ENCODE measurements around the gene TMEM234. TPM values are rescaled to one million over a fixed set of nuclear protein-coding genes. Genes with fewer than 3 reads are reported as not detected.

Gene TMEM234
- total RNA-seq, 2 donors from 2014 or later, result 35.1 to 35.5 TPM

DNA sequence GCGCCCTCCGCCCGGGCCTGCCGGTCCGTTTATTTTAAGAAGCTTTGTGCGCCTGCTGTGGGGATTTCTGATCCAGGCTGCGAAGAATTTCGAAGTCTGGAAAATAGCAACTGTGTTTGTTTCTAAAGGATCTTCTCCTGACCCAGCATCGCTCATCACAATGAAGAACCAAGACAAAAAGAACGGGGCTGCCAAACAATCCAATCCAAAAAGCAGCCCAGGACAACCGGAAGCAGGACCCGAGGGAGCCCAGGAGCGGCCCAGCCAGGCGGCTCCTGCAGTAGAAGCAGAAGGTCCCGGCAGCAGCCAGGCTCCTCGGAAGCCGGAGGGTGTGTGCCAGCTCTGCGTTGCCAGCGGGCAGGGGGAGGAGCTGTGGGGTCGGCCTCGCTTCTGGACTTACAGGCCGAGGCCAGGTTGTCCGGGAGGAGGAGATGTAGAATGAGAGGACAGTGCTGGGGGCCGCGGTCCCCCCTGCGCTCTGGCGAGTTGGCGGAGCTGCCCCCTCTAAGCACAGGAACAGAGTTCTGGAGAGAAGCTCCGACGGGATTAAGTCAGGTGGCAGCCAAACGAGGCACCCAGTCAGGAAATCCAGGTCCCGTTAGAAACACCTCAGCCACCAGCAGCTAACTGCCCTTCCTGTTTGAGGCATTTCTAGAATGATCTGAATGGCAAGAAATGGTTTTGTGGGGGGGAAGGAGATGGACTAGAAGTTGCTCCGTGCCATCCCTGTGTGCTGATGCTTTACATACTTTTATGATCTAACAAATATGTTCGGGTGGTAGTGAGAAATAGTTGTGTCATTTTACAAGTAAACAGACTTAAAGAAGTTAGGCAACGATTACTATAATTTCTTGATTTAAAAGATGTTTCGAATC lies 41.7 kb downstream of the TMEM234 start:
- 16 to 25% methylated on average over 20 to 36 of the region's 36 CpGs for WGBS, 2 experiments (ENCODE audit: insufficient coverage in 1 of 2, insufficient read length in 1 of 2)
- Histone ChIP-seq H3K36me3 (ENCODE audit: control insufficient read depth, insufficient read depth, low read length) (peaks cover 47% of the 10 kb centered on the region), H3K27ac (ENCODE audit: low read depth, low read length) (peak overlapping the region; percentile 93), H3K9me3 (ENCODE audit: control insufficient read depth, low read length) (no peaks in the 10 kb centered on the region), H3K9ac (ENCODE audit: extremely low read depth, low read length, poor library complexity, severe bottlenecking) (peak overlapping the region; percentile 84), H3K4me3 (ENCODE audit: low read length) (peak overlapping the region; percentile 94), H3K27me3 (ENCODE audit: control insufficient read depth, insufficient read depth, low read length, poor library complexity, severe bottlenecking) (no peaks in the 10 kb centered on the region), H3K4me1 (ENCODE audit: control insufficient read depth, insufficient read depth, low read length) (no peaks in the 10 kb centered on the region)
- TF ChIP-seq, protein P1, sequence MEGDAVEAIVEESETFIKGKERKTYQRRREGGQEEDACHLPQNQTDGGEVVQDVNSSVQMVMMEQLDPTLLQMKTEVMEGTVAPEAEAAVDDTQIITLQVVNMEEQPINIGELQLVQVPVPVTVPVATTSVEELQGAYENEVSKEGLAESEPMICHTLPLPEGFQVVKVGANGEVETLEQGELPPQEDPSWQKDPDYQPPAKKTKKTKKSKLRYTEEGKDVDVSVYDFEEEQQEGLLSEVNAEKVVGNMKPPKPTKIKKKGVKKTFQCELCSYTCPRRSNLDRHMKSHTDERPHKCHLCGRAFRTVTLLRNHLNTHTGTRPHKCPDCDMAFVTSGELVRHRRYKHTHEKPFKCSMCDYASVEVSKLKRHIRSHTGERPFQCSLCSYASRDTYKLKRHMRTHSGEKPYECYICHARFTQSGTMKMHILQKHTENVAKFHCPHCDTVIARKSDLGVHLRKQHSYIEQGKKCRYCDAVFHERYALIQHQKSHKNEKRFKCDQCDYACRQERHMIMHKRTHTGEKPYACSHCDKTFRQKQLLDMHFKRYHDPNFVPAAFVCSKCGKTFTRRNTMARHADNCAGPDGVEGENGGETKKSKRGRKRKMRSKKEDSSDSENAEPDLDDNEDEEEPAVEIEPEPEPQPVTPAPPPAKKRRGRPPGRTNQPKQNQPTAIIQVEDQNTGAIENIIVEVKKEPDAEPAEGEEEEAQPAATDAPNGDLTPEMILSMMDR (conservative IDR thresholded peaks at IDR 0.05), result no peak
- H3K4me3 Mint-ChIP-seq, result peak overlapping the region; percentile 83
- peak overlapping the region; percentile 96 for H3K27ac Mint-ChIP-seq
- H3K9me3 Mint-ChIP-seq, result no peaks in the 10 kb centered on the region
- DNase-seq, result peak; percentile 81
- H3K36me3 Mint-ChIP-seq (ENCODE audit: low read depth), result peaks cover 39% of the 10 kb centered on the region
- peaks cover 29% of the 10 kb centered on the region for H3K4me1 Mint-ChIP-seq
- no peaks in the 10 kb centered on the region for H3K27me3 Mint-ChIP-seq (ENCODE audit: insufficient read depth)

DNA sequence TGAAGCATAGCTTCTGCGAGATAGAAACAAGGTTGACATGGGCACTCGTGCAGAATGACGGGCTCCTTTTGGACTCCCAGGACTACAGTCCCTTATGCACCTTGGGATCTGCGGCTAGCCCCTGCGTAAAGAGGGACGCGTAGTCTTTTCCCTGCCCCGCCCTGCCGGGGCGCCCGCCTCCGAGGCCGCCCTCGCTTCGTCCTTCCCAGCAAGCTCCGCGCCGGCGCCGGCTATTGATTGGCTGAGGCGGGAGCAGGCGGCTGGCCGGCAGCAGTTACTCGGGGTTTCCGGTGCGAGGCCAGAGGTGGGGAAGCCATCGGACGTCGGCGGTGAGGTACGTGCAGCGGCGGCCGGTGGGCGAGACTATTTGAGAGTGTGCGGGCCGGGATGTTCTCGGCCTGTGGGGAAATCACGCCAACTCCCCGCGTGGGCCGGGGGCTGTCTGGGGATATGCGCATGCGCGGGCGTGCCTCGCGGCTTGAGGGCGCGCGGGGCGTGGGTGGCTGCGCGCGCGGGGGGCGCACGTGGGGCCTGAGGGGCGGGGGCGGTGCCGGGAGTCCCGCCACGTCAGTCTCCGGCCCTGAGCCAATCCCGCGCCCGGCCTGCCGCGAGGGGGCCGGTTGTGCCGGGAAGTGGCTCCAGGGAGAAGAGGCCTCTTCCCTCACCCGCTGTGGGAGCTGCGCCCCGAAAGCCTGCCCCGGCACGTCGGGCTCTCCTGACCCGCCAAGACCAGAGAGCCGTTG lies 42.5 kb downstream of the TMEM234 start, which contains the start of gene TXLNA:
Gene TXLNA, plus strand, starts transcription at position 233 of the 743 bp plus-strand sequence. CDS start 671 bp downstream, outside the sequence.
- Histone ChIP-seq H3K9ac (ENCODE audit: extremely low read depth, low read length, poor library complexity, severe bottlenecking) (peak within 1 kb of the TSS; percentile 84), H3K27ac (ENCODE audit: low read depth, low read length) (peak within 1 kb of the TSS; percentile 93), H3K4me3 (ENCODE audit: low read length) (peak within 1 kb of the TSS; percentile 94), H3K27me3 (ENCODE audit: control insufficient read depth, insufficient read depth, low read length, poor library complexity, severe bottlenecking) (no peaks in the 10 kb centered on the region), H3K36me3 (ENCODE audit: control insufficient read depth, insufficient read depth, low read length) (peaks cover 49% of the 10 kb centered on the region), H3K9me3 (ENCODE audit: control insufficient read depth, low read length) (no peaks in the 10 kb centered on the region), H3K4me1 (ENCODE audit: control insufficient read depth, insufficient read depth, low read length) (no peaks in the 10 kb centered on the region)
- Mint-ChIP-seq H3K27ac (peak within 1 kb of the TSS; percentile 96), H3K4me1 (peaks cover 29% of the 10 kb centered on the region), H3K36me3 (ENCODE audit: low read depth) (peaks cover 34% of the 10 kb centered on the region), H3K27me3 (ENCODE audit: insufficient read depth) (no peaks in the 10 kb centered on the region), H3K4me3 (peak within 1 kb of the TSS; percentile 83), H3K9me3 (no peaks in the 10 kb centered on the region)
- DNase-seq, result peak; percentile 98
- 1% methylated on average over 44 to 79 of the region's 79 CpGs for WGBS, 2 experiments (ENCODE audit: insufficient coverage in 1 of 2, insufficient read length in 1 of 2)
- TF ChIP-seq, protein P1 (conservative IDR thresholded peaks at IDR 0.05), result no peak

DNA sequence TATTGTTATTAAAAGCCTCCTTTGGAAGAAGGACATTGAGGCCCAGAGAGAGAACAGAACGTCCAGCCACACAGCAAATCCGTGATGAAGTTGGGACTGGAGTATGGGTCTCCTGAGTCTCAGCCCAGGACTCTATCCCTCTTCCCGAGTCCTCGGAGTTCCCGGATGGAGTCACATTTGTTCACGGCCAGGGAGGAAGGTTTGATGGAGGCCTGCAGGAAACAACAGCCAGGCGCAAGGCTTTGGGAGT lies 43.0 kb downstream of the TMEM234 start:
- TF ChIP-seq, protein P1 (conservative IDR thresholded peaks at IDR 0.05), result no peak
- DNase-seq, result no peak
- H3K27ac ChIP-seq (ENCODE audit: low read depth, low read length), result peak overlapping the region; percentile 93
- no peaks in the 10 kb centered on the region for H3K9me3 ChIP-seq (ENCODE audit: control insufficient read depth, low read length)
- peaks cover 49% of the 10 kb centered on the region for H3K36me3 ChIP-seq (ENCODE audit: control insufficient read depth, insufficient read depth, low read length)
- H3K9ac ChIP-seq (ENCODE audit: extremely low read depth, low read length, poor library complexity, severe bottlenecking), result no peak overlapping the region
- peaks cover 33% of the 10 kb centered on the region for H3K36me3 Mint-ChIP-seq (ENCODE audit: low read depth)
- no peaks in the 10 kb centered on the region for H3K27me3 ChIP-seq (ENCODE audit: control insufficient read depth, insufficient read depth, low read length, poor library complexity, severe bottlenecking)
- H3K27me3 Mint-ChIP-seq (ENCODE audit: insufficient read depth), result no peaks in the 10 kb centered on the region
- H3K4me3 Mint-ChIP-seq, result peak overlapping the region; percentile 83
- H3K27ac Mint-ChIP-seq, result peak overlapping the region; percentile 91
- 53 to 63% methylated on average over 6 to 7 of the region's 7 CpGs for WGBS, 2 experiments (ENCODE audit: insufficient coverage in 1 of 2, insufficient read length in 1 of 2)
- peaks cover 29% of the 10 kb centered on the region for H3K4me1 Mint-ChIP-seq
- H3K4me1 ChIP-seq (ENCODE audit: control insufficient read depth, insufficient read depth, low read length), result no peaks in the 10 kb centered on the region
- peak overlapping the region; percentile 94 for H3K4me3 ChIP-seq (ENCODE audit: low read length)
- no peaks in the 10 kb centered on the region for H3K9me3 Mint-ChIP-seq

Data from endodermal cell (in vitro differentiated cells).